ENCODE results near the gene EMILIN1. TPM values are rescaled to one million over a fixed set of nuclear protein-coding genes. Genes with fewer than 3 reads are reported as not detected.

EMILIN1 gene
- total and polyA plus RNA-seq, 2 donors (not counting 1 experiment from before 2014, with no cell fraction given) = 46.8 to 187 TPM

GRCh38 chr2:27093430-27094352 is 15.3 kb downstream of the EMILIN1 start:
- no peaks in the 10 kb centered on the region for H3K79me2 ChIP-seq (ENCODE audit: control insufficient read depth, insufficient read depth, low read length)
- no peaks in the 10 kb centered on the region for H4K20me1 ChIP-seq (ENCODE audit: control insufficient read depth, extremely low read depth, insufficient read depth, low read length)
- no peak overlapping the region for H3K4me3 ChIP-seq (replicated peaks in 1 of 4; ENCODE audit: control extremely low read depth in 1 of 4, insufficient read depth in 1 of 4, low read depth in 3 of 4, low read length in 4 of 4)
- no peak for DNase-seq (ENCODE audit: low read depth in 2 of 2)
- H3K9ac ChIP-seq (ENCODE audit: insufficient read depth, low read length) = no peak overlapping the region
- no peak overlapping the region for H3K27ac ChIP-seq (ENCODE audit: insufficient read depth, low read length)
- no peaks in the 10 kb centered on the region for H3K27me3 ChIP-seq (ENCODE audit: control insufficient read depth, insufficient read depth, low read length)
- H3K4me2 ChIP-seq (ENCODE audit: extremely low read depth, insufficient read depth, low read length) = no peak overlapping the region
- TF ChIP-seq, protein P1, sequence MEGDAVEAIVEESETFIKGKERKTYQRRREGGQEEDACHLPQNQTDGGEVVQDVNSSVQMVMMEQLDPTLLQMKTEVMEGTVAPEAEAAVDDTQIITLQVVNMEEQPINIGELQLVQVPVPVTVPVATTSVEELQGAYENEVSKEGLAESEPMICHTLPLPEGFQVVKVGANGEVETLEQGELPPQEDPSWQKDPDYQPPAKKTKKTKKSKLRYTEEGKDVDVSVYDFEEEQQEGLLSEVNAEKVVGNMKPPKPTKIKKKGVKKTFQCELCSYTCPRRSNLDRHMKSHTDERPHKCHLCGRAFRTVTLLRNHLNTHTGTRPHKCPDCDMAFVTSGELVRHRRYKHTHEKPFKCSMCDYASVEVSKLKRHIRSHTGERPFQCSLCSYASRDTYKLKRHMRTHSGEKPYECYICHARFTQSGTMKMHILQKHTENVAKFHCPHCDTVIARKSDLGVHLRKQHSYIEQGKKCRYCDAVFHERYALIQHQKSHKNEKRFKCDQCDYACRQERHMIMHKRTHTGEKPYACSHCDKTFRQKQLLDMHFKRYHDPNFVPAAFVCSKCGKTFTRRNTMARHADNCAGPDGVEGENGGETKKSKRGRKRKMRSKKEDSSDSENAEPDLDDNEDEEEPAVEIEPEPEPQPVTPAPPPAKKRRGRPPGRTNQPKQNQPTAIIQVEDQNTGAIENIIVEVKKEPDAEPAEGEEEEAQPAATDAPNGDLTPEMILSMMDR (conservative IDR thresholded peaks at IDR 0.05 in 1 of 2, IDR thresholded peaks at IDR 0.05 in 1 of 2; ENCODE audit: low read depth in 1 of 2, low read length in 2 of 2) = no peak
- TF ChIP-seq EZH2 (IDR thresholded peaks at IDR 0.05; ENCODE audit: low read length, missing control alignments) = no peak
- H3K4me1 ChIP-seq (ENCODE audit: control insufficient read depth, extremely low read depth, insufficient read depth, low read length) = no peaks in the 10 kb centered on the region
- H3K36me3 ChIP-seq (ENCODE audit: control insufficient read depth, insufficient read depth, low read length) = no peaks in the 10 kb centered on the region
- no peaks in the 10 kb centered on the region for H3K9me3 ChIP-seq (ENCODE audit: control insufficient read depth, insufficient read depth, low read depth, low read length)
- no peak overlapping the region for H2AFZ ChIP-seq (ENCODE audit: low read length)

GRCh38 chr2:27094353-27094984 is 16.1 kb downstream of the EMILIN1 start:
- TF ChIP-seq, protein P1 (conservative IDR thresholded peaks at IDR 0.05 in 1 of 2, IDR thresholded peaks at IDR 0.05 in 1 of 2; ENCODE audit: low read depth in 1 of 2, low read length in 2 of 2) = no peak
- no peak for TF ChIP-seq EZH2 (IDR thresholded peaks at IDR 0.05; ENCODE audit: low read length, missing control alignments)
- DNase-seq (ENCODE audit: low read depth in 2 of 2) = no peak
- Histone ChIP-seq H2AFZ (ENCODE audit: low read length) (no peak overlapping the region), H3K79me2 (ENCODE audit: control insufficient read depth, insufficient read depth, low read length) (no peaks in the 10 kb centered on the region), H3K9ac (ENCODE audit: insufficient read depth, low read length) (no peak overlapping the region), H3K36me3 (ENCODE audit: control insufficient read depth, insufficient read depth, low read length) (no peaks in the 10 kb centered on the region), H3K4me3 (replicated peaks in 1 of 4; ENCODE audit: control extremely low read depth in 1 of 4, insufficient read depth in 1 of 4, low read depth in 3 of 4, low read length in 4 of 4) (no peak overlapping the region), H3K27ac (ENCODE audit: insufficient read depth, low read length) (no peak overlapping the region), H4K20me1 (ENCODE audit: control insufficient read depth, extremely low read depth, insufficient read depth, low read length) (no peaks in the 10 kb centered on the region), H3K9me3 (ENCODE audit: control insufficient read depth, insufficient read depth, low read depth, low read length) (no peaks in the 10 kb centered on the region), H3K4me1 (ENCODE audit: control insufficient read depth, extremely low read depth, insufficient read depth, low read length) (no peaks in the 10 kb centered on the region), H3K27me3 (ENCODE audit: control insufficient read depth, insufficient read depth, low read length) (no peaks in the 10 kb centered on the region), H3K4me2 (ENCODE audit: extremely low read depth, insufficient read depth, low read length) (no peak overlapping the region)

DNA sequence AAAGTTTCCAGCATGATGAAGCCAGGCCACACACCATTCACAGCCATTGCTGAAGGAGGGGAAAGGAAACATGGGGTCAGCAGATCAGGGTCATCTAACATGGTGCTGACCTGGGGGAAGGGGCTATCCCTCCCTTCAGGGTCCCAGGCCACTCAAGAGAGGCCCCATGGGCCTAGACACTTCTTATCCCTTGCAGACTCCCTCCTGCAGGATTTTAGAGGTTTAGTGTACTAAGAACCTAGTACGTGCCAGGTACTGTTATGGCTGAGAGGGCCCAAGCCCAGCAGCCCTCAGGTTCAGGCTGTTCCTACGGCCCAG is 17.0 kb downstream of the EMILIN1 start:
- no peaks in the 10 kb centered on the region for H3K36me3 ChIP-seq (ENCODE audit: control insufficient read depth, insufficient read depth, low read length)
- no peak overlapping the region for H2AFZ ChIP-seq (ENCODE audit: low read length)
- no peaks in the 10 kb centered on the region for H3K79me2 ChIP-seq (ENCODE audit: control insufficient read depth, insufficient read depth, low read length)
- H3K27ac ChIP-seq (ENCODE audit: insufficient read depth, low read length) = no peak overlapping the region
- no peaks in the 10 kb centered on the region for H3K9me3 ChIP-seq (ENCODE audit: control insufficient read depth, insufficient read depth, low read depth, low read length)
- no peak for TF ChIP-seq EZH2 (IDR thresholded peaks at IDR 0.05; ENCODE audit: low read length, missing control alignments)
- TF ChIP-seq, protein P1 (conservative IDR thresholded peaks at IDR 0.05 in 1 of 2, IDR thresholded peaks at IDR 0.05 in 1 of 2; ENCODE audit: low read depth in 1 of 2, low read length in 2 of 2) = no peak
- DNase-seq (ENCODE audit: low read depth in 2 of 2) = no peak
- H3K27me3 ChIP-seq (ENCODE audit: control insufficient read depth, insufficient read depth, low read length) = no peaks in the 10 kb centered on the region
- no peaks in the 10 kb centered on the region for H3K4me1 ChIP-seq (ENCODE audit: control insufficient read depth, extremely low read depth, insufficient read depth, low read length)
- H4K20me1 ChIP-seq (ENCODE audit: control insufficient read depth, extremely low read depth, insufficient read depth, low read length) = no peaks in the 10 kb centered on the region
- H3K4me2 ChIP-seq (ENCODE audit: extremely low read depth, insufficient read depth, low read length) = no peak overlapping the region
- no peak overlapping the region for H3K4me3 ChIP-seq (replicated peaks in 1 of 4; ENCODE audit: control extremely low read depth in 1 of 4, insufficient read depth in 1 of 4, low read depth in 3 of 4, low read length in 4 of 4)
- H3K9ac ChIP-seq (ENCODE audit: insufficient read depth, low read length) = no peak overlapping the region

All from fibroblast of lung (primary cell).